Measurements from ENCODE around the gene TSFM.
A peak's percentile ranks its signal among the peaks of the same experiment; 100 is the strongest.

Gene TSFM

DNA sequence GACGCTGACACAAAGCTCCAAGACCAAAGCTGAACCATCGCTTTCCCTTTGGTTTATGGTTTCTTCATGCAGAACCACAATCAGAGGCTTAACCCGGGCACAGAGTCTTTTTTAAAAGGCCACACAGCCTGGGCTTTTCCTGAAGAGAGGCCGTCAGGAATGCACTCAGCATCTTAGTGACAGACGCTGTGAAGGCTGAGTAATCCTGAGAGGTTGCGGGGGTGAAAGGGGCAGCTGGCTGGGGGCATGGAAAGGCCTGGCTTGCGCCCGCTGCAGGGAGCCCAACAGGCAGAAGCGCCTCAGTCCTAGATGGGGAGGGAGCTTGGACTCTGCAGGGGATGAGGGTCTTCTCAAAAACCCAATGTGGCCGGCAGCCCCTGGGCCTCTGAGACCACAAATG, 50.4 kb downstream of the TSFM start:
- TF ChIP-seq EZH2phosphoT487 (IDR thresholded peaks at IDR 0.05; ENCODE audit: low read depth): no peak
- TF ChIP-seq, protein P1, sequence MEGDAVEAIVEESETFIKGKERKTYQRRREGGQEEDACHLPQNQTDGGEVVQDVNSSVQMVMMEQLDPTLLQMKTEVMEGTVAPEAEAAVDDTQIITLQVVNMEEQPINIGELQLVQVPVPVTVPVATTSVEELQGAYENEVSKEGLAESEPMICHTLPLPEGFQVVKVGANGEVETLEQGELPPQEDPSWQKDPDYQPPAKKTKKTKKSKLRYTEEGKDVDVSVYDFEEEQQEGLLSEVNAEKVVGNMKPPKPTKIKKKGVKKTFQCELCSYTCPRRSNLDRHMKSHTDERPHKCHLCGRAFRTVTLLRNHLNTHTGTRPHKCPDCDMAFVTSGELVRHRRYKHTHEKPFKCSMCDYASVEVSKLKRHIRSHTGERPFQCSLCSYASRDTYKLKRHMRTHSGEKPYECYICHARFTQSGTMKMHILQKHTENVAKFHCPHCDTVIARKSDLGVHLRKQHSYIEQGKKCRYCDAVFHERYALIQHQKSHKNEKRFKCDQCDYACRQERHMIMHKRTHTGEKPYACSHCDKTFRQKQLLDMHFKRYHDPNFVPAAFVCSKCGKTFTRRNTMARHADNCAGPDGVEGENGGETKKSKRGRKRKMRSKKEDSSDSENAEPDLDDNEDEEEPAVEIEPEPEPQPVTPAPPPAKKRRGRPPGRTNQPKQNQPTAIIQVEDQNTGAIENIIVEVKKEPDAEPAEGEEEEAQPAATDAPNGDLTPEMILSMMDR (IDR thresholded peaks at IDR 0.05; ENCODE audit: low read depth, low read length): no peak
- Histone ChIP-seq H3K27me3 (ENCODE audit: low read depth, low read length) (no peaks in the 10 kb centered on the region), H3K36me3 (replicated peaks; ENCODE audit: low read depth, low read length) (peaks cover 13% of the 10 kb centered on the region), H3K9ac (ENCODE audit: low read length) (no peak overlapping the region), H3K79me2 (ENCODE audit: low read length) (peaks cover 83% of the 10 kb centered on the region), H4K20me1 (ENCODE audit: insufficient read depth, low read length) (peaks cover 88% of the 10 kb centered on the region), H3K27ac (ENCODE audit: low read length) (no peak overlapping the region), H3K4me1 (ENCODE audit: low read length) (peaks cover 35% of the 10 kb centered on the region), H3K4me3 (ENCODE audit: low read length) (no peak overlapping the region), H3K9me3 (ENCODE audit: insufficient read depth, low read length) (no peaks in the 10 kb centered on the region), H3K4me2 (ENCODE audit: low read length) (peak overlapping the region; percentile 16; the same call in 1 of the 2 replicates), H2AFZ (ENCODE audit: low read depth, low read length) (no peak overlapping the region)

DNA sequence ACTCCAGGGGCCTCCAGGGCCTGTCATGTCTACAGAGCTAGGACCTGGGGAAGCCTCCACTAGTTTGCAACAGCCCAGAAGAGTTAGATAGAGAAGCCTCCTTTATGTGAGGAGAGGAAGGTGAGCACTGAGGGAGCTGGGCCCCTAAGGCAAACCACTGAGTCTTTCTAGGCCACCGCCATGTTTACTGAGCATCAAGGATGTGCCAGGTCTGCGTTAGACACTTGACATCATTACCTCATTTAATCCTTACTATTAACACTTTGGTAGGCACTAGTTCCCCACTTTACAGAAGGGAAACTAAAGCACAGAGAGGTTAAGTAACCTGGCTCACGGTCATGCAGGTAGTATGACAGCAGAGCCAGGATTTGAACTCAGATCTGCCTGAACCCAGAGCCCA, 51.1 kb downstream of the TSFM start:
- Histone ChIP-seq H3K79me2 (ENCODE audit: low read length) (peaks cover 89% of the 10 kb centered on the region), H3K36me3 (replicated peaks; ENCODE audit: low read depth, low read length) (peaks cover 8% of the 10 kb centered on the region), H3K4me2 (ENCODE audit: low read length) (no peak overlapping the region), H3K27ac (ENCODE audit: low read length) (no peak overlapping the region), H4K20me1 (ENCODE audit: insufficient read depth, low read length) (peaks cover 94% of the 10 kb centered on the region), H3K9me3 (ENCODE audit: insufficient read depth, low read length) (no peaks in the 10 kb centered on the region), H2AFZ (ENCODE audit: low read depth, low read length) (no peak overlapping the region), H3K4me1 (ENCODE audit: low read length) (peaks cover 42% of the 10 kb centered on the region), H3K4me3 (ENCODE audit: low read length) (no peak overlapping the region), H3K27me3 (ENCODE audit: low read depth, low read length) (no peaks in the 10 kb centered on the region), H3K9ac (ENCODE audit: low read length) (no peak overlapping the region)
- TF ChIP-seq, protein P1 (IDR thresholded peaks at IDR 0.05; ENCODE audit: low read depth, low read length): no peak
- no peak for TF ChIP-seq EZH2phosphoT487 (IDR thresholded peaks at IDR 0.05; ENCODE audit: low read depth)

DNA sequence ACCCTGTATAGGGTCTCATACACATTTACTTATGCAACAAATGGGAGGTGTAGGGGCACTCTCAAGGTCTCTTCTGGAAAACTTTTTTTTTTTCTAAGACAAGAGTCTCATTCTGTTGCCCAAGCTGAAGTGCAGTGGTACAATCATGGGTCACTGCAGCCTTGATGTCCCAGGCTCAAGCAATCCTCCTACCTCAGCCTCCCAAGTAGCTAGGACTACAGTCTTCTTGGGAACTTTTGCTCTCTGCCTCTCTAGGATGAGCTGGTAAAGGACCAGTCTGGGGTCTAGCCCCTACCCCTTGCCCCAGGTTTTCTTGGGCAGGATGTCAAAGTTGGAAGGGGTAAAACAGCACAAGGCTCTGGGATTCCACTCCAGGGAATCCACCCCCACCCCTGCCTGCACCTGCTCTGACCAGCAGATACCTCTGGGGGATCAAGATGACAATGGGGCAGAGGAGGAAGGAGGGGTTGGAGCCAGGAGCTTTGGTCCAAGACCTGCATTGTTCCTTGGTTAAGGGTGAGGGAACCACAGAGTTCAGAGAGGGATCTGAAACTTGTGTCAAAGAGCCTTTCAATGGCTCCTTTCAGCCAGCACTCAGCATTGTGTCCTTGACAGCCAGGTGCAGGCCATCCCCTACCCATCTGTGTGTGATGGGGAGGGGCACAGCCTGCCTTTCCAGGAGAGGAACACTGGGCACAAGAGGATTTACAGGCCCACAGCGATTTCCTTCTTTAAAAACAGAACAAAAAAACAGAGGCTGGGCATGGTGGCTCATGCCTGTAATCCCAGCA, 51.7 kb downstream of the TSFM start:
- no peak for TF ChIP-seq EZH2phosphoT487 (IDR thresholded peaks at IDR 0.05; ENCODE audit: low read depth)
- TF ChIP-seq, protein P1 (IDR thresholded peaks at IDR 0.05; ENCODE audit: low read depth, low read length): no peak
- H3K4me1 ChIP-seq (ENCODE audit: low read length): peaks cover 48% of the 10 kb centered on the region
- H3K27me3 ChIP-seq (ENCODE audit: low read depth, low read length): no peaks in the 10 kb centered on the region
- no peak overlapping the region for H3K27ac ChIP-seq (ENCODE audit: low read length)
- peaks cover 94% of the 10 kb centered on the region for H4K20me1 ChIP-seq (ENCODE audit: insufficient read depth, low read length)
- H3K36me3 ChIP-seq (replicated peaks; ENCODE audit: low read depth, low read length): peaks cover 2% of the 10 kb centered on the region
- H3K9ac ChIP-seq (ENCODE audit: low read length): no peak overlapping the region
- no peak overlapping the region for H3K4me2 ChIP-seq (ENCODE audit: low read length)
- peaks cover 89% of the 10 kb centered on the region for H3K79me2 ChIP-seq (ENCODE audit: low read length)
- H2AFZ ChIP-seq (ENCODE audit: low read depth, low read length): no peak overlapping the region
- H3K4me3 ChIP-seq (ENCODE audit: low read length): no peak overlapping the region
- H3K9me3 ChIP-seq (ENCODE audit: insufficient read depth, low read length): no peaks in the 10 kb centered on the region

DNA sequence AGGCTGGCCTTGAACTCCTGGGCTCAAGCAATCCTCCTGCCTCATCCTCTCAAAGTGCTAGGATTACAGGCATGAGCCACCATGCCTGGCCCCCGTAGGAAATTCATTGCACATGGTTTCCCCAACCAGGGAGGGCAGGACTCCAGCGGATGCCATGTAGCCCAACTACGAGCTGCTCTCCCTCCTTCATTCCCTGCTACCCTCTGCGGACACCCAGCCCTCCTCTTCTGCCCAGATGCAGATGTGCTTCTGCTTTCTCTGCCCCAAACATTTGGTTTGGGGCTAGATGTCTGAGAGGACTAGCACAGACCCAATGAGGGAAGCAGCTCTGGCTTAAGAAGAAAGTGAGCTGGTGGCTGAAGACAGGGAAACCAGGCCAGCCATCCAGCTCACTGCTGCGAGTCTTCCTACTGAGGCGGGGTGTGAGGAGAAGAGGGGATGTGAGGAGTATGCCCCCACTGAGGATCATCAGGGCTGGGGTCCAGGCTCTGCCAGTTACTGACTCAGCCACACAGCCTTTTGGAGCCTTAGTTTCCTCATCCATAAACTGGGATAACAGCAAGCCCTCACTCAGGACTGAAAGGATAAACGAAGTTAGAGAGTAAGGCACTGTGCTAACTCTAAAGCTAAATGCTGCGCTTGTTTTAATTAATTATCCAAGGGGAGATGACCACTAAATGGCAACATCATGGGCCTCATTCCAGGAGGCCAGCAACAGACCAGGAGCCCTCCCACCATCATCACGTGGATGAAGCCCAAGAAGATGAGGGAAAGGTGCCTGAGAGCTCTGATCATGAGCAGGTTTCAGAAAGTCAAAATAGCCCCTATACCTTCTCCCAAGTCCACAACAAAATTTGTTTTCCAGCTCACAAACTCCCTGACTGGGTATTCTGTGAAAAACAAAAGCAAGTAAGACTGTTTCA, 53.0 kb downstream of the TSFM start:
- Histone ChIP-seq H3K4me2 (ENCODE audit: low read length) (no peak overlapping the region), H3K4me3 (ENCODE audit: low read length) (no peak overlapping the region), H3K79me2 (ENCODE audit: low read length) (peaks cover 90% of the 10 kb centered on the region)

More for the DNA sequence above, 53.0 kb downstream of the TSFM start:
- Histone ChIP-seq H3K36me3 (replicated peaks; ENCODE audit: low read depth, low read length) (no peaks in the 10 kb centered on the region), H3K4me1 (ENCODE audit: low read length) (peaks cover 48% of the 10 kb centered on the region), H3K9me3 (ENCODE audit: insufficient read depth, low read length) (no peaks in the 10 kb centered on the region), H3K27ac (ENCODE audit: low read length) (no peak overlapping the region), H2AFZ (ENCODE audit: low read depth, low read length) (no peak overlapping the region), H4K20me1 (ENCODE audit: insufficient read depth, low read length) (peaks cover 94% of the 10 kb centered on the region), H3K9ac (ENCODE audit: low read length) (no peak overlapping the region), H3K27me3 (ENCODE audit: low read depth, low read length) (no peaks in the 10 kb centered on the region)
- TF ChIP-seq, protein P1 (IDR thresholded peaks at IDR 0.05; ENCODE audit: low read depth, low read length): no peak
- no peak for TF ChIP-seq EZH2phosphoT487 (IDR thresholded peaks at IDR 0.05; ENCODE audit: low read depth)

Data from OCI-LY3 (cell line).